ENCODE data around the gene TP53RK.

TP53RK gene

DNA sequence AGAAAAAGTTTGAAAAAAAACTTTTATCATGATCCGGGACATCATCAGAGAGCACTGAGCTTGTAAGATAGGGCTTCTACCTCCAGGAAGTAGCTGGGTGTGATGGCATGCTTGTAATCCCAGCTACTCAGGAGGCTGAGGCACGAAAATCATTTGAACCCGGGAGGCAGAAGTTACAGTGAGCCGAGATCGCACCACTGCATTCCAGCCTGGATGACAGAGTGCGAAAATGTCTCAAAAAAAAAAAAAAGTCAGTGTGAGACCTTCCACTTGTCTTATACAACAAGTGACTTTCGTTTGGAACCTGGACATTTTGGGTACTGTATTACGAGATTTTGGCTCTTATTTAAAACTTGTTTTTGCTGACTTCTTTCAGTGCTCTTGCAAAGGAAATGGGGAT is 32.1 kb downstream of the TP53RK start:
- no peak for DNase-seq

DNA sequence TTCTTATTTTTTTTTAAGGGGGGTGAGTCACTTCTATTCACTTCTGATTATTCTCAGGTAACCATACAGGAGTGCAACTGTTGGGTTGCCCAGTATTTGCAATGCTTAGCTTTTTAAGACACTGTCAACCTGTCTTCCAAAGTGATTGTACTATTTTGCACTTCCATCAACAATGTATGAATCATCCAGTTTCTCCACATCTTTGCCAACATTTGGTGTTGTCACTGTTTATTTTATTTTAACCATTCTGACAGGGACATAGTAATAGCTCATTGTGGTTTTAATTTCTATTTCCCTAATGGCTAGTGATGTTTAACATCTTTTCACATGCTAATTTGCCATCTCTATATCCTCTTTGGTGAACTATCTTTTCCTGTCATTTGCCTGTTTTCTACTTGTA is 36.5 kb downstream of the TP53RK start:
- DNase-seq = no peak

DNA sequence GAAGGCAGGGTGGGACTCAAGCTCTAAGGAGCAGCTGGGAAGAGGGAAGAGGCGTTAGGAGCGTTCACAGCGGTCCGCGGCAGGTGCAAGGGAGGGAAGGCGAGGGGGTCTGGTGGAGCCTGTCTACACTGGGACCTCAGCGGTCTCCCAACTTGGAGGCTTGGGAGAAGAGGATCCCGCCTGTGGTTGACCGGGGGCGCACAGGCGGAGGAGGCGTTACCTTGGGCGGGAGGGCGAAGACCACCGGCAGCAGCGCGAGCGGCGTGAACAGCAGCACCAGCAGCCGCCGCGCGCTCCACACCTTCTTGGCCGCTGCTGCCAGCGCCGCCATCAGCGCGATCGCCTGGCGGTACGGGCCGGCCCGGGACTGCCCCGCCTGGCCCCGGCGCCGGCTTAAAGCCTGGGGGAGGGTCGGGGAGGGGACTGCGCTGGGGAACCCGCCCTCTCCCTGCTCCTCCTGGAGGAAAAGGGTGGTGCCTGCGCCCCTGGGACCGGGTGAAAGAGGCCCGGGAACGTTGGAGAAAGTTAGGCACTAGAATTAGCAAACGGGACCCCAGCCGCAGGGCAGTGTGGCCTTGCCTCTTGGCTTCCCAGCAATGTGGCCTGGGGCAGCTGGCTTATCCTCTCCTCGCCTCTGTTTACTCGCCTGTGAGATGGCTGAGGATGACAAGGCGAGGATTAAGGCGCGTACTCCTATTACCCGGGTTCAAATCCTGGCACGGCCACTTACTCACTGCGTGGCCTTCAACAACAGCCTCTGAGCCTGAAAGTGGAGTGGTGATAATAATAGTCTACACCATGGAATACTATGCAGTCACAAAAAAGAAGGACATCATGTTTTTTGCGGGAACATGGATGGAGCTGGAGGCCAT is 37.9 kb downstream of the TP53RK start, which contains the start of gene SLC13A3:
Gene SLC13A3 (minus strand): TSS at position 369 of the 872 bp plus-strand sequence. CDS start 38 bp downstream, at position 331.
- no peak for DNase-seq

DNA sequence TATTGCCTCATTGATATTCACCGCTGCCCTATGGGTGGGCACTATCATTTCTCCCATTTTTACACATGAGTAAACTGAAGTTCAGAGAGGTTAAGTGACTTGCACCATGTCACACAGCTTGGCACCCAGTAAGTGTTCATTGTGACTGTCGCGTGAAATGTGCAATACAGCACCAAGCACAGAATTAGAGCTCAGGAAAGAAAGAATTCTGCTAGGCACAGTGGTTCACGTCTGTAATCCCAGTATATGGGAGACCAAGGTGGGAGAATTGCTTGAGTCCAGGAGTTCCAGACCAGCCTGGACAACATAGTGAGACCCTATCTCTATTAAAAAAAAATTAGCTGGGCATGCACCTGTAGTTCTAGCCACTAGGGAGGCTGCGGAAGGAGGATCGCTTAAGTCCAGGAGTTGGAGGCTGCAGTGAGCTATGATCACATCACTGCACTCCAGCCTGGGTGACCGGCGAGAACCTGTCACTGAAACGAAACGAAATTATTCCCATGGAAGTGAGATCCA is 38.6 kb downstream of the TP53RK start:
- DNase-seq = no peak

DNA sequence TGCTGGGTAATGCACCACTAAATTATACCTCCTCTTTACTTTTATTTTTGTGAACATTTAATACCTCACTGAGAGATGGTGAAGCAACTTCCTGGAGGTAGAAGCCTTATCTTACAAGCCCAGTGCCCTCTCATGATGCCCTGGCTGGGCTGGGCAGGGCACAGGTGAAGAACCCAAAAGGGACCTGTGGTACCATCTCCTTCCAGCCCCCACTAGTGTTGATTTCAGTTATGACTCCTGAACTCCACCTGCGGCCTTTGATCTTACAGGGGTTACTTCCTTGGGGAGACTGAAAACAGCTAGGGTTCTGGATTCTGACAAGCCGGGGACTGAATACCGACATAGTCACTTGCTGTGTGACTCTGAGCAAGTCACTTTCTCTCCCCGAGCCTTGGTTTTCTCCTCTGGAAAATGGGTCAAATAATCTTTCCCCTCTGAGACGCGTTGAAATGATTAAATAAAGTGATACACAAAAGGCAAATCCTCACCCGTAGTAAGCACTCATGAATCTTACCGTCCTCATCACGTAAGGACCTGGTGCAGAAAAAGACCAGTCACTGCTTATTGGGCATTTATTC is 39.2 kb downstream of the TP53RK start:
- no peak for DNase-seq

DNA sequence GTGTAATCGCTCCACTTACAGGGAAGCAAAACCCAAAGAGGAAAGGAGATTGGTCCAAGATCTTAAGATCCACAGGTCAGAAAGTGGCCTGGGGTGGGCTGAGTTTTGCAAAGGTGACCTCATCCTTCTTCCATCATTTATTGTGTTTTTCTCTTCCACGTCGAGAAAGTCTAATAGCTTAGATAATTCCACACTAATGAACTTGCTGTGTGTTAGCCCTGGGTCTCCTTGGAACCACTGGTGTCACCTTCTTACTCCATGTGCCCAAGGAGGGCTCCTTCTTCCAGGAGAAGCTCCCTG is 39.6 kb downstream of the TP53RK start:
- DNase-seq = no peak

DNA sequence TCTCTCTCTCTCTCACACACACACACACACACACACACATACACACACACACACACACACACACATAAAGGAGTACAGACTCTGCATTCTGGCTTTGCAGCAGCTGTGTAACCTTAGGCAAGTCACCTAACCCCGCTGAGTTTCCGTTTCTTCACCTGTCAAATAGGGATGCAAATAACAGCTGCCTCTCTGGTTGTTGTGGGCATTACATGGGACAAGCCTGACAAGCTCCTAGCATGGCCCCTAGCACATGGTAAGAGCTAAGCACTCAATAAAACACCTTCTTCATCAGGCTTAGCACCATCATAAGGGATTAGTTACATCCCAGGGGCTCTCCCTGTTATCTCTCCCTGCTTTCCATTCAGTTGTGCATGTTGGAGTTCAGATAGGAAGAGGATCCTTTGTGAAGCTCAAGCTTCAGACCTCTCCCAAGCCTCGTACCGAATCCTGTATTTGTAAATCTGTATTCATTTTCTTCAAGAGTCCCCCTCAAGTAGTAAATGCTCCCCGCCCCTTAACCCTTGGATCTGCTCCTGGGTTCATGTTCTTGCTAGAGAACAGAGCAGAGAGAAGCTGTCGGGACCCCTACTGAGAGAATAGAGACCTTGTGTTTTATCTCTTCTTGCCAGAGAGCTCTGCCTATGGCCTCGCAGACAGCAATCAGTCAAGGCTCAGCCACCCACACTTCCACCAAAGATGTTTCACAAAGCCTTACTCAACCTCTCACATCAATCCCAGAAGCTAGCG is 40.2 kb downstream of the TP53RK start:
- no peak for DNase-seq

DNA sequence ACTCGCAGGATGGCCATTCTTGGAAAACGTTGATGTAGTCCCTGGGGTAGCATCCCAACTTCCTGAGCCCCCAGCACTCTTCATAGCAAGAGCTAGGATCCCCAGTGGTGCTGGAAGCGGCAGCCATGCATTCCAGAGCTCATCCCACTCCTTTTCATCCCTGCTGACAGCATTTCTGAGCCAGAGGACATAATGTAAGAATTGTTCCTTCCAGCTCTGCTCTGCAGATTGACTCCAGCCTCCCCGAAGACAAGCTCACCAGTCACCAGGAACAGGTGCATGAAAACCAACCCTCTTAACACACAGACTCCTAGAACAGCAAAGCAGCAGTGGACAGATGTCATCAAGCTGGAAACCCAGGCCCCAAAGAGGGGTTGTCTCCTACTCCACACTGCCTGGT is 41.8 kb downstream of the TP53RK start:
- DNase-seq = no peak

DNA sequence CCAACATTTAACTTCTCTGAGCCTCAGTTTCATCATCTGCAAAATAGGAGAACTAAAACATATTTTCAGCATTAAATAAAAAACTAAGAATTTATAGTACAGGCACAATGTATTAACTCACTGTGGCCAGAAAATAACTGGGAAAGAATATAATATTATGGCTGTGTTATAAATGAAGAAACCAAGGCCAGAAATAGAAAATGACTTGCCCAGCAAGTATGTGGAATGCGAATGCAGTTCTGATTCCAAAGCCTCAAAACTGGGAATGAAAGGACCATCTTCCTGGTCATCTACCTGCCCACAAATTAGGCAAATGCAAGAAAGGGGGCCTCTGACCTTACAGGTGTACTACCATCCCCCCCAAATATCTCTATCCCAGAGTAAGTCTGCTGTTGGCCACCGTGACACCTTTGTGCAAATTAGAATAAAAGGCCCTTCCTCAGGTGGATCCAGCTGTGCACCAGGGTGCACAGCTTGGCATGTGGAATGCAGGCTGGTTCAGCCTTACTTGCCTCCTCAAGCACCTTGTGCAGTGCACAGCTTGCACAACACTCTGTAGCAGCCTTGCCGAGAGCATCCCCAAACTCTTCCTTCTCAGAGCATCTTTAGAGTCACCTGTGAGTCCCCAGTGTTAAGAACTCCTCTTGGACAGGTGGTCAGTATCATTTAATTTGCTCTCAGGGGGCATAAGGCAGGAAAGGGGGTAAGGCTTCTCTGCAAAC is 42.4 kb downstream of the TP53RK start:
- no peak for DNase-seq

DNA sequence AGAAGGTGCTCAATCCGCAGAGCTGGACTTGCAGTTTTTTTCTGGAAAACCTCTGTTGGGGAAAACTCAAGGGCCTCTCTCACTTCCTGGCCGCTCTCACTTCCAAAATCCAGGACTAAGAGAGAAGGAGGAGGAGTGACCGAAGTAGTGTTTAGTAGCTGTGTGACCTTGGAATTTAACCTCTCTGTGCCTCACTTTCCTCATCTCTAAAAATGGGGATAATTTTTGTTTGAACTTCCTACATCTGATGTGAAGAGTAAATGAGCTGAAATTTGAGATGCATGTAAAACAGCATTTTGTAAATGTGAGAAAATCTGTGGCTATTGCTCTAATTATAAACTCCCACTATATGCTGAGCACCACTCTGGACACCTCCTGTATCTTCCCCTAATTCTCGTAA is 43.1 kb downstream of the TP53RK start:
- no peak for DNase-seq

DNA sequence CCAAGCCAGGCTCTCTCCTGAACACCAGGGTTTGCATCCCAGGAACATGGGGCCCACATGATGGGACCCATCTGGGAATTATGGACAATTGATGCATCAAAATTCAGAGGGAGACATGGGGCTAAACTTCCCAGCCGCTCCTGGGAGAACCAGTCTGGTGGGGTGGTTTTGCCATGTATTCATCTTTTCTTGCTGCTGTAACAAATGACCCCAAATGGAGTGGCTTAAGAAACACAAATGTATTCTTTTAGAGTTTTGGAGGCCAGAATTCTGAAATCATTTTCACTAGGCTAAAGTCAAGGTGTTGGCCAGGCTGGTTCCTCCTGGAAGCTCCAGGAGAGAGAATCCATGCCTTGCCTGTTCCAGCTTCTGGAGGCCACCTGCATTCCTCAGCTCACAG is 44.5 kb downstream of the TP53RK start:
- no peak for DNase-seq

DNA sequence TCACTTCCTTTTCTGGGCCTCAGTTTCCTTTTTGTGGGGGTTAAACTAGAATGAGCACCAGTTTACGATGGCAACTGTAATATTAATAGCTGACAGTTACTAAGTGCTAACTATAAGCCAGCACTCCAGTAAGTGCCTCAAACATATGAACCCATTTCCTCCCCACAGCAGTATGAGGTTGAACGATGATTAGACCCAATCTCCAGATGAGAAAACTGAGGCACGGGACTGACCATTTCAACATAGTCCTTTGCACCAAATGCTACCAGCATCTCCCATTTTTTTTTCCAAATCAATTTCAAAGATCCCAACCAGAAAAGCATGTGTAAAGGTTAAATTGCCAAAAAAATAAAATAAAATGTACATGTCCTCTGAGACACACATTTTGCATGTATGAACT is 45.1 kb downstream of the TP53RK start:
- DNase-seq = no peak

DNA sequence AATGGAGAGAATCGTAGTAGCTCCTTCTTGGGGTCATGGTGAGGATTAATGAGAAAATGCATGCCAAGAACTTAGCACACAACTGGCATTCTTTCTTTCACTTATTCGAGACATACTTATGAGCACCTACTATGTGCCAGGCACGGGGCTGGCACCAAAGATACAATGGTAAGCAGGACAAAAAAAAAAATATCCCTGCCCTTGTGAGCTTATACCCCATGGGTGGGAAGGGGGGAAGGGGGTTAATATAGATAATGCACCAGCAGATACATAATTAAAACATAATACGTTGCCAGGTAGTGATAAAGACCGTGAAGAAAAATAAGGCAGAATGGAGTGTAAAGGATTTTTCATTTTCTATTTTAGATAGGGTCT is 46.3 kb downstream of the TP53RK start:
- no peak for DNase-seq

DNA sequence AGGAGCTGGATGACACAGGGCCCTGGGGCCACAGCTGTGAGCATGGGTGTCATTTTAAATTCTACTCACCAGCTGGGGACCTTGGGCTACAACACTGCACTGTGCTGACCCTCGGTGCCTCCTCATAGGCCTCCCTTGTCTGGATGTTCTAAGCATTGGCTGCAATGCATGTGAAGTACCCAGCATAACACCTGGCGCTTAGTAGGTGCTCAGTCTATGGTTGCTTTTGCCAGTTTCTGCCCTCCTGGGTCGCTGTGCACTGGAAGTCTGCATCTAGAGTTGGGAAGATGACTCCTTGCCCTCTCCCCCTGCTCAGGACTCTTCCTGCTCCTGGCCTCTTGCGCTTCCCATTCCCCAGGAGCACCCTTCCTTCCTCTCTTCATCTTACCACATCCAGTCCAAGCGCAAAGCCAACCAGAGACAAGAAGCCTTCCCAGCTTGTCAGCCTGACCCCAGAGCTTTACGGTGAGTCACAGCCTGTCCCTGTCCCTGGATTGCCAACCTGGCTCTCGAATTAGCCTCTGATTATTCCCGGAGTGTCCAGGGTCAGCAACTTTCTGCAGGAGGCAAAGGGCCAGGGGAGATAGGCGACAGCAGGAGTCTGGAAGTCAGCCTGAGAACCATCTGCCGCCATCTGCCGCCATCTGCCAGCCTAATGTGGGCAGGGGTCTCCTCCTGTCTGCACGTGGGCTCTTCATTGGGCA is 46.8 kb downstream of the TP53RK start:
- DNase-seq = no peak

DNA sequence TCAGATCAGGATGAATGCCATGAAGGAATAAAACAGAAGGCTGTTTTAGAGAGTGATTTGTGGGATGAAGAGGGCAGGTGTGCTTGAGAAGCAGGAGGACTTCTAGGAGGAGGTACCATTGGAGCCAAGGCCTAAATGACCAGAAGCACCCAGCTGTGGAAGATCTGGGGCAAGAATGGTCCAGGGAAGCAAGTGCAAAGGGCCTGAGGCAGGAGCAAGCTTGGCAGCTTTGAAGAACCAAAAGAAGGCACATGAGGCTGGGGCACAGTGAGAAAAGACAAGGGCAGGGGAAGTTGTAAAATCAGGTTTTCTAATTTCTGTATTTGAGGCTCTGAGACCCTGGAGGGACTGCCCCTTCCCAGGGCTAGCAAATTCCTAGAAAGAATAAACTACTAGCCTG is 47.8 kb downstream of the TP53RK start:
- DNase-seq = no peak

DNA sequence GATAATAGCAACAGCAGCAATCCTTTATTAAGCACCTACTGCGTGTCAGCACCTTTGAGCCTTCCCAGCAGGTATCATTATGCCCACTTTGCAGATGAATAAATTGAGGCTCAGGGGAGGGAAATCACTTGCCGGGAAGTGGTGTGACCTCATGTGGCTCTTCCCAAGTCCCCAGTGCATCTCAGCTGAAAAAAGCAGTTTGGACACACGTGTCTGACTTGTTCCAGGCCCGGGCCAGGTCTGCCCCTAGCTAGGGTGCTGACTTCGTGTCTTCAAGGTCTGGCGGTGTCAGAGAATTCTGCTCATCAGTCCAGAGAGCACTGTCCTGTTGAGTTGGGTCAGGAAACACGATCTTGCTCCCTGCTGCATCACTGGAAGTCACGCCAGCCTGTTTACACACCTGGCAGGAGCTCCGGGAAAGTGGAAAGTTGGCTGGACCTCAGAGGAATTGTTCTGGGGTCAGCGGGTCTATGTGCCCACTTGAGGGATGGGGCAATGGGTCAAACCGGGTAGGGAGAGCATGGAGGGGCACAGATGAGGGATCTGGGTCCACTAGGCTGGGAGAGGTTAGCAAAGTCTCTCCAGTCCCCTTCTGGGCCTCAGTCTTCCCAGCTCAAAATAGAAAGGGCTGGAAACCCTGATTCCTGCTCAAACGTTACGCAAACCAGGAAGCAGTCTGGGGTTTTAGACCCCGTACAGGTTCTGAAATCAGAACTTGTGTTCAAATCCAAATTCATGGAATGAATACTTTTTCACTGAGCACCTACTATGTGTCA is 48.5 kb downstream of the TP53RK start:
- no peak for DNase-seq

DNA sequence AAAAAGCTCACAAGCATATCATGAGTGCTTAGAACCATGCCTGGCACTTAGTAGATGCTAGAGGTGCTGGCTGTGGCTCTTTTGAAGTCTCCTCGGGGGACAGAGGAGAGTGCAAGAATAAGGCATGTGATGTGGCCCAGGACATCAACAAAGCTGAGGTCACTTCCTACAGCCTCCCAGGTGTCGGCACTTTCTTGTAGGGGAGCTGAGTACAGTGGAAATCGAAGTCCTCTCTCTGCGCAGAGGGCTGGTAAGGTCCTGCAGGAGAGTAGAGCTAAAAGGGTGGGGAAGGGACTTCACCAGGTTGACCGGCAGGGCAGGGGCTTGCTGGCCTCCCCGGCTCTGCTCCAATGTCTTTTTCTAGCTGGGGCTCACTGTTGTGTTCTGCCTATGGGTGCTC is 49.2 kb downstream of the TP53RK start:
- no peak for DNase-seq

DNA sequence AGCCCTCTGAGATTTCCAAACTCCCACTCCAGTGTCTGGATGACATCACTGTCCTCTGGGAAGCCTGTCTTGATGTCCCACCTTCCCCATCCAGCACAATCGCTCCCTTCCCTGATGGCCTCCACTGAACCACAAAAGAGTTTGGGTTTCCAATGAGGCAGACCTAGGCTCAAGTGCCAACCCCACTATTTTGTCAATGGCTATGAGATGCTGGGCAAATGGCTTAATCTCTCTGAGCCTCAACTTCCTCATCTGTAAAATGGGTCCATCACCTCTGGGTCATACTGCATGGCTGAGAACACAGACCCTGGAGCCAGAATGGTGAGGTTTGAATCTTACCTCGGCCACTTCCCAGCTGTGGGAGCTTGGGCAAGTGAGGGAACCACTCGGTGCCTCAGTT is 49.7 kb downstream of the TP53RK start:
- DNase-seq = no peak

DNA sequence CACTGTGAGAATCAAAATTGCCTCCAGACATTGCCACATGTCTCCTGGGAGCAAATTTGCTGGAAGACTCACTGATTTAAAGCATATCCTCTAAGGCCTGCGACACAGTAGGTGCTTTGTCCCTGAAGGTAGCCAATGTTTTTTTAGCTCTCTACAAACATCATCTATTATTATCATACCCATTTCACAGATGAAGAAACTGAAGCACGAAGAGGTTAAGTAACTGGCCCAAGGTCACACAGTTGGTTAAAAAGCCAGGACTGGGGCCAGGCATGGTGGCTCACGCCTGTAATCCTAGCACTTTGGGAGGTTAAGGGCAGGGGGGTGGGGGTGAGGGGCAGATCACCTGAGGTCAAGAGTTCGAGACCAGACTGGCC is 50.4 kb downstream of the TP53RK start:
- no peak for DNase-seq

DNA sequence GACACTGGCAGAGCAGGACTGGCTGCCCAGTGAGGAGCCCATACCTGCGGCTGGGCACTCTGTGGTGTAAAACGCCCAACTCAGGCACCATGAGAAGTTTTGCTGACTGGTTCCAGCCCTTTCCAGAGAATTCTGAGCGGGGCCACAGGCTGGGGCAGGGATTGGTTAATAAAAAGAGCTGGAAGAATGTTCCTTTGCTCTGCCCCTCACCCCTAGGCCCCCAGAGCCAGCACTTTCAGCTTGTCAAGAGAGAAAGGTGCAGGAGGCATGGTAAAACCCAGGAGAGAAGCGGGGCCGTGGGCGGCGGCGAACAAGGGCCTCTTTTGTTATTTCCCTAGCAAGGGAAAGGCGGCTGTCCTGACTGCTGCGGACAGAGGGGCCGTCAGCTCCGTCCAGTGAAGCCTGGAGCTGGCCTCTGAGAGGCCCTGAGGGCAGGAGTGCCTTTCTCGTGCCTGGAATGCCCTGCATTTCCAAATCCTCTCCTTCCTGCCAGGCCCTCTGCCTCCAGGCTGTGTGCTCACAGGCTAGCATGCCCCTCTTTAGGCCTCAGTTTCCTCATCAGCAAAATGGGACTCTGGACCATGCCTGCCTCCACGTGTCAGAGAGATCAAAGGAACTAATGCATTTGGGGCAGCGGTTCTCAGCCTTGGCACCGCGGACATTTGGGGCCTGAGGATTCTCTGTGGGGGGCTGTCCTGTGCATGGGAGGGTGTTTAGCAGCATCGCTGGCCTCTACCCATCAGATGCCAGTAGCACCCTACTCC is 50.9 kb downstream of the TP53RK start:
- no peak for DNase-seq
